ENCODE data around the gene HLA-DOA.

DNA sequence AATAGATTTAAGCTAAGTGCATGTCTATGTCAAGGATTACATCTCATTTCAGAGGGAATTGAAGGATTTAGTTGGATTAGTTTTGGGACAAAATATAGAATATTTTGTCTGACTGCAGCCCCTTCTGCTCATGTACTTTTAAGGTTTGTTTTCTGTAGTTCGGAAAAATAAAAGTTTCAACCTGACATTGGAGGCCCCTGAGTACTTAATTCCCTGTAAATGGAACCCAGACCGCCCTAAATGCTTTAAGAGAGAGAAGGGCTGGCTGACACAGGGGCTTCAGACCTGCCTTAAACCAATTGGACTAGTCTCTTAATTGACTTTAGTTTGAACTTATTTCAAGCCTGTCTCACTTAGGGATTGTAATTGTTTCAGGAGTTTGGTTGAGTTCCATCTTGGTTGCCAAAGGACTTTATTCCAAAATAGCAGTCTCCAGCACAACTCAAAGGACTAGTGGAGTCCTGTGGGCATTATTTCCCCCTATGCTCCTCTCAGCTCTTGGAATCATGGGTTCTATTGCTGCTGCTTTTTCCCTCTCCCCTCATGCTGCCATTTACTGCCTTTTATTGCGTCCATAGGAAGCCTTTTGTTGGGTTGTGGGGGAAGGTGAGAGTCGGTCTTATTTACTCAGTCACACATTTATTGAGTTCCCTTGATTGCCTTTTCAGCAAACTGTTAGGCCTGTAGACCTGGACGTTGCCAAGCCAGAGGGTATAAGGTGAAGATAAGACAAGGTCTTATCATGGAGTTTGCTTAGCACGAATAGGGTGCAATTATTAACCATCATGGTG lies 26.5 kb downstream of the HLA-DOA start:
- no peak; the same call in 1 of the 2 replicates for TF ChIP-seq POLR2AphosphoS5 (IDR thresholded peaks at IDR 0.05; ENCODE audit: low read depth)
- TF ChIP-seq, protein P1, sequence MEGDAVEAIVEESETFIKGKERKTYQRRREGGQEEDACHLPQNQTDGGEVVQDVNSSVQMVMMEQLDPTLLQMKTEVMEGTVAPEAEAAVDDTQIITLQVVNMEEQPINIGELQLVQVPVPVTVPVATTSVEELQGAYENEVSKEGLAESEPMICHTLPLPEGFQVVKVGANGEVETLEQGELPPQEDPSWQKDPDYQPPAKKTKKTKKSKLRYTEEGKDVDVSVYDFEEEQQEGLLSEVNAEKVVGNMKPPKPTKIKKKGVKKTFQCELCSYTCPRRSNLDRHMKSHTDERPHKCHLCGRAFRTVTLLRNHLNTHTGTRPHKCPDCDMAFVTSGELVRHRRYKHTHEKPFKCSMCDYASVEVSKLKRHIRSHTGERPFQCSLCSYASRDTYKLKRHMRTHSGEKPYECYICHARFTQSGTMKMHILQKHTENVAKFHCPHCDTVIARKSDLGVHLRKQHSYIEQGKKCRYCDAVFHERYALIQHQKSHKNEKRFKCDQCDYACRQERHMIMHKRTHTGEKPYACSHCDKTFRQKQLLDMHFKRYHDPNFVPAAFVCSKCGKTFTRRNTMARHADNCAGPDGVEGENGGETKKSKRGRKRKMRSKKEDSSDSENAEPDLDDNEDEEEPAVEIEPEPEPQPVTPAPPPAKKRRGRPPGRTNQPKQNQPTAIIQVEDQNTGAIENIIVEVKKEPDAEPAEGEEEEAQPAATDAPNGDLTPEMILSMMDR (IDR thresholded peaks at IDR 0.05; ENCODE audit: insufficient read depth, low read length) = no peak
- TF ChIP-seq, protein P2, sequence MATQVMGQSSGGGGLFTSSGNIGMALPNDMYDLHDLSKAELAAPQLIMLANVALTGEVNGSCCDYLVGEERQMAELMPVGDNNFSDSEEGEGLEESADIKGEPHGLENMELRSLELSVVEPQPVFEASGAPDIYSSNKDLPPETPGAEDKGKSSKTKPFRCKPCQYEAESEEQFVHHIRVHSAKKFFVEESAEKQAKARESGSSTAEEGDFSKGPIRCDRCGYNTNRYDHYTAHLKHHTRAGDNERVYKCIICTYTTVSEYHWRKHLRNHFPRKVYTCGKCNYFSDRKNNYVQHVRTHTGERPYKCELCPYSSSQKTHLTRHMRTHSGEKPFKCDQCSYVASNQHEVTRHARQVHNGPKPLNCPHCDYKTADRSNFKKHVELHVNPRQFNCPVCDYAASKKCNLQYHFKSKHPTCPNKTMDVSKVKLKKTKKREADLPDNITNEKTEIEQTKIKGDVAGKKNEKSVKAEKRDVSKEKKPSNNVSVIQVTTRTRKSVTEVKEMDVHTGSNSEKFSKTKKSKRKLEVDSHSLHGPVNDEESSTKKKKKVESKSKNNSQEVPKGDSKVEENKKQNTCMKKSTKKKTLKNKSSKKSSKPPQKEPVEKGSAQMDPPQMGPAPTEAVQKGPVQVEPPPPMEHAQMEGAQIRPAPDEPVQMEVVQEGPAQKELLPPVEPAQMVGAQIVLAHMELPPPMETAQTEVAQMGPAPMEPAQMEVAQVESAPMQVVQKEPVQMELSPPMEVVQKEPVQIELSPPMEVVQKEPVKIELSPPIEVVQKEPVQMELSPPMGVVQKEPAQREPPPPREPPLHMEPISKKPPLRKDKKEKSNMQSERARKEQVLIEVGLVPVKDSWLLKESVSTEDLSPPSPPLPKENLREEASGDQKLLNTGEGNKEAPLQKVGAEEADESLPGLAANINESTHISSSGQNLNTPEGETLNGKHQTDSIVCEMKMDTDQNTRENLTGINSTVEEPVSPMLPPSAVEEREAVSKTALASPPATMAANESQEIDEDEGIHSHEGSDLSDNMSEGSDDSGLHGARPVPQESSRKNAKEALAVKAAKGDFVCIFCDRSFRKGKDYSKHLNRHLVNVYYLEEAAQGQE (IDR thresholded peaks at IDR 0.05; ENCODE audit: insufficient replicate concordance, low read depth) = no peak

Data from HL-60 (cell line).